Keratinocyte (primary cell): ENCODE data around the gene RNU7-1. TPM values are rescaled to one million over a fixed set of nuclear protein-coding genes. Genes with fewer than 3 reads are reported as not detected.

Experiments
- DNase-seq: peaks from one replicate; pipeline ENCODE4 v3.0.0-alpha.2; 2011; ENCODE audit warnings: low read depth, missing footprints, low spot score
- FAIRE-seq: peaks from 2 replicates; lab custom pipeline; 2011; peaks lifted over from hg19 to GRCh38; lab: Jason Lieb, UNC
- H2AFZ ChIP-seq: 2 replicates; pipeline ENCODE4 v1.6.0; 2012; ENCODE audit warnings: low read length, control low read depth, inconsistent platforms; ENCODE audit not compliant: control insufficient read depth
- H3K27ac ChIP-seq: 2 replicates; pipeline ENCODE4 v1.5.1; 2011; ENCODE audit warnings: low read length; ENCODE audit not compliant: control insufficient read depth, insufficient read depth
- H3K27me3 ChIP-seq: 3 replicates; pipeline ENCODE4 v1.6.0; 2011; ENCODE audit warnings: low read length; ENCODE audit not compliant: control insufficient read depth, insufficient read depth; ENCODE audit errors: extremely low read depth
- H3K36me3 ChIP-seq, 2 experiments: 2 replicates in 1 of 2; 3 replicates in 1 of 2; pipeline ENCODE4 v1.5.1; 2011; ENCODE audit warnings: low read length in 2 of 2, mild to moderate bottlenecking in 1 of 2; ENCODE audit not compliant: control insufficient read depth in 2 of 2, insufficient read depth in 2 of 2; ENCODE audit errors: extremely low read depth in 1 of 2
- H3K4me1 ChIP-seq: 3 replicates; pipeline ENCODE4 v1.5.1; 2011; ENCODE audit warnings: low read length; ENCODE audit not compliant: control insufficient read depth, insufficient read depth; ENCODE audit errors: extremely low read depth
- H3K4me2 ChIP-seq: 3 replicates; pipeline ENCODE4 v1.6.0; 2011; ENCODE audit warnings: low read depth, low read length; ENCODE audit not compliant: control insufficient read depth, insufficient read depth; ENCODE audit errors: extremely low read depth
- H3K4me3 ChIP-seq, 3 experiments: fragments of 200-600 bp in 1 of 3; sonication (generic) in 1 of 3; 2 replicates in 2 of 3; 3 replicates in 1 of 3; pipeline ENCODE4 v1.5.1; 2011 to 2016; ENCODE audit warnings: low read length in 3 of 3, mild to moderate bottlenecking in 3 of 3, control low read depth in 2 of 3, inconsistent platforms in 1 of 3, low read depth in 1 of 3, mixed read lengths in 1 of 3, mixed run types in 1 of 3, moderate library complexity in 1 of 3; ENCODE audit not compliant: control insufficient read depth in 2 of 3, insufficient read depth in 2 of 3; ENCODE audit errors: extremely low read depth in 1 of 3
- H3K79me2 ChIP-seq: 2 replicates; pipeline ENCODE4 v1.6.0; 2012; ENCODE audit warnings: low read length; ENCODE audit not compliant: control insufficient read depth, insufficient read depth
- H3K9ac ChIP-seq: 3 replicates; pipeline ENCODE4 v1.6.0; 2011; ENCODE audit warnings: low read length; ENCODE audit not compliant: control insufficient read depth, insufficient read depth; ENCODE audit errors: extremely low read depth
- H3K9me1 ChIP-seq: 3 replicates; pipeline ENCODE4 v1.6.0; 2011; ENCODE audit warnings: low read length; ENCODE audit not compliant: control insufficient read depth, insufficient read depth; ENCODE audit errors: extremely low read depth
- H3K9me3 ChIP-seq: 2 replicates; pipeline ENCODE4 v1.5.1; 2012; ENCODE audit warnings: low read depth, low read length; ENCODE audit not compliant: control insufficient read depth
- H4K20me1 ChIP-seq: 3 replicates; pipeline ENCODE4 v1.6.0; 2011; ENCODE audit warnings: low read length; ENCODE audit not compliant: control insufficient read depth, insufficient read depth; ENCODE audit errors: extremely low read depth
- CTCF ChIP-seq, 3 experiments: IDR thresholded peaks in 1 of 3; conservative IDR thresholded peaks in 1 of 3; optimal IDR thresholded peaks in 1 of 3; 2 replicates in 2 of 3; 3 replicates in 1 of 3; pipeline versions ENCODE3 to v1.5.1; 2011; ENCODE audit warnings: low read length in 3 of 3, mild to moderate bottlenecking in 3 of 3, moderate library complexity in 2 of 3, control low read depth in 1 of 3, inconsistent platforms in 1 of 3; ENCODE audit not compliant: insufficient read depth in 2 of 3; ENCODE audit errors: extremely low read depth in 1 of 3
- EZH2 ChIP-seq: IDR thresholded peaks from one replicate; pipeline ENCODE4 v1.6.1; 2012; ENCODE audit warnings: inconsistent platforms, mild to moderate bottlenecking, low read length, moderate library complexity
- dilution Hi-C: fragments of 300-500 bp; cut with MboI; formaldehyde crosslinking; loops from one replicate; pipeline ENCODE4 v1.7.0; 2020; ENCODE audit warnings: low sequenced_read_pairs; ENCODE audit not compliant: extremely low pct_ligation_motif_present
- polyA plus RNA-seq, 5 experiments: library from polyadenylated mRNA; depleted of rRNA in 3 of 5; stranded (reverse) in 3 of 5; stranded (forward) in 1 of 5; unstranded in 1 of 5; fragments of >200 nt; gene quantifications; 1 replicate in 1 of 5; 2 replicates in 3 of 5; 3 replicates in 1 of 5; pipeline versions ENCODE4 v1.2.1 to v1.2.3, GENCODE V29; 2011 to 2012; ENCODE audit warnings: missing spikeins in 2 of 5, low read depth in 1 of 5, low replicate concordance in 1 of 5

RNU7-1 gene
- polyA plus RNA-seq, 1 donor (not counting 4 experiments of a cell fraction or from before 2014, with no cell fraction given) = not detected

DNA sequence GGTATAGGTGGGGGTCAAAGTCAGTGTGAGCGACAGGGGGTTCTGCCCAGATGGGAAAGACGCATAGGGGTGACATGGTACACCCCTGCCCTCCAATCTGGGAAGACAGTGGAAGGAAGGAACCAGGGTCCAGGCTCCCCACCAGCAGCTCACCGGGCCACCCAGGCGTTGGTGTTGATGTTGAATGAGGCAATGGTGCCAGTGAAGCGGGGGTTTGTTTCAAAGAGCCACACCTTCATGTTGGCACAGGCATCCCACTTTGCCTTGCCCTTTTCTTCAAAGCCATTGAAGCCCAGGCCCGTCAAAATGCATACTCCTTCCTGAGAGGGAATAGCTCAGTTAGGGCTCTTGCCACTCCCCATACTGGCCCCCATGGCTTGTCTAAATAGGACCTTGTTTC is 34.6 kb downstream of the RNU7-1 start:
- no peak overlapping the region for H3K4me2 ChIP-seq
- H3K9me1 ChIP-seq = no peaks in the 10 kb centered on the region
- FAIRE-seq (no peak), DNase-seq (no peak)
- H3K4me1 ChIP-seq = peaks cover 21% of the 10 kb centered on the region
- peaks cover 3% of the 10 kb centered on the region for H4K20me1 ChIP-seq
- H3K36me3 ChIP-seq = peaks cover 36 to 71% of the 10 kb centered on the region in 2 experiments
- H3K9me3 ChIP-seq = no peaks in the 10 kb centered on the region
- no peaks in the 10 kb centered on the region for H3K27me3 ChIP-seq
- TF ChIP-seq CTCF (optimal IDR thresholded peaks at IDR 0.05 in 1 of 3, IDR thresholded peaks at IDR 0.05 in 1 of 3, conservative IDR thresholded peaks at IDR 0.05 in 1 of 3; ENCODE audit: extremely low read depth in 1 of 3, insufficient read depth in 2 of 3, low read length in 3 of 3) (no peak), EZH2 (no peak)
- dilution Hi-C loops = no loop called here
- no peak overlapping the region for H2AFZ ChIP-seq
- peaks cover 9% of the 10 kb centered on the region for H3K79me2 ChIP-seq
- no peak overlapping the region for H3K9ac ChIP-seq
- H3K4me3 ChIP-seq = no peak overlapping the region
- H3K27ac ChIP-seq = peak overlapping the region; percentile 62

DNA sequence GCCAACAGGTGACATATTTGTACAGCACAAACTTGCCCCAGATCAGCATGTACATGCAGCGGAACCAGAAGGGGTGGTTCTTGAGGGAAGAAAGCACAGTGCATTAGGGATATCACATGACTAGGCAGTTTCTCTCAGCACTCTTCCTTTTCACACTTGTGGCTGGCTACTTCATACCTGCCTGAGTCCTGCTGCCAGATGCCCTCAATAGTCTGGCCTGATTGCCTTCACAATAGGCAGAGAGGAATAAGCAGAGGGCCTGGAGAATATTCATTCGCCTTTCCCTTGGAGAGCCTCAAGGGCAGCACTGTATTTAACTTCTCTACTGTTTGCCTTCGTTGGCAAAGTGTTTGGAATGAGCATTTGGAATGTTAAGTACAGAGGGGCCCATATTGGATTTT is 35.0 kb downstream of the RNU7-1 start:
- dilution Hi-C loops = no loop called here
- H3K79me2 ChIP-seq = peaks cover 7% of the 10 kb centered on the region

More for the DNA sequence above, 35.0 kb downstream of the RNU7-1 start:
- DNase-seq (no peak), FAIRE-seq (peak; percentile 78)
- peaks cover 3% of the 10 kb centered on the region for H4K20me1 ChIP-seq
- H3K4me1 ChIP-seq = peaks cover 21% of the 10 kb centered on the region
- H3K36me3 ChIP-seq = peaks cover 36 to 70% of the 10 kb centered on the region in 2 experiments
- no peak overlapping the region for H3K4me3 ChIP-seq
- no peaks in the 10 kb centered on the region for H3K27me3 ChIP-seq
- no peaks in the 10 kb centered on the region for H3K9me1 ChIP-seq
- no peak for TF ChIP-seq CTCF (optimal IDR thresholded peaks at IDR 0.05 in 1 of 3, IDR thresholded peaks at IDR 0.05 in 1 of 3, conservative IDR thresholded peaks at IDR 0.05 in 1 of 3; ENCODE audit: extremely low read depth in 1 of 3, insufficient read depth in 2 of 3, low read length in 3 of 3)
- no peak for TF ChIP-seq EZH2
- no peaks in the 10 kb centered on the region for H3K9me3 ChIP-seq
- peak overlapping the region; percentile 14 for H3K9ac ChIP-seq
- no peak overlapping the region for H2AFZ ChIP-seq
- peak overlapping the region; percentile 62 for H3K27ac ChIP-seq
- no peak overlapping the region for H3K4me2 ChIP-seq
